ENCODE results near the gene BORCS5. TPM values are rescaled to one million over a fixed set of nuclear protein-coding genes. Genes with fewer than 3 reads are reported as not detected.

The BORCS5 gene
- total RNA-seq, result 6.8 and 9.5 TPM in 2 replicates

GRCh38 chr12:12356896-12357718 lies at the start of gene BORCS5:
BORCS5 (plus strand) TSS chr12:12357078; CDS start chr12:12357452, 374 bp downstream.

GRCh38 chr12:12349711-12350665 lies 6.9 kb upstream of the BORCS5 start, which contains the start of gene MANSC1:
MANSC1 (minus strand) TSS chr12:12350242; CDS start chr12:12343314, 6,928 bp downstream.

Other genes with a start within 250 kb of the BORCS5 start
- gene LRP6, start 90.0 kb upstream of the BORCS5 start, total RNA-seq, result 39.5 and 63.4 TPM in 2 replicates
- gene MANSC1, start 6.8 kb upstream of the BORCS5 start, total RNA-seq, result 53.2 and 54.5 TPM in 2 replicates
- 10.6 and 11.1 TPM in 2 replicates for gene DUSP16, start 205.8 kb downstream of the BORCS5 start, total RNA-seq

Data from vein endothelial cell (primary cell).